Sigmoid colon (tissue), 3 donors: ENCODE data around the gene BRPF1.

Source experiments
- CTCF ChIP-seq, 4 experiments: fragments of 450-650 bp in 3 of 4; fragments of 200-600 bp in 1 of 4; IDR thresholded peaks; one replicate each; pipeline ENCODE4 v1.5.1; 2016 to 2019; ENCODE audit warnings: antibody characterized with exemption in 4 of 4, mild to moderate bottlenecking in 3 of 4, moderate library complexity in 2 of 4
- POLR2A ChIP-seq, 2 donors: fragments of 450-650 bp; IDR thresholded peaks; one replicate each; pipeline ENCODE4 v1.6.1; 2016; ENCODE audit warnings: antibody characterized with exemption in 2 of 2, mild to moderate bottlenecking in 2 of 2, moderate library complexity in 2 of 2

- no peak for TF ChIP-seq POLR2A (IDR thresholded peaks at IDR 0.05)
- no peak for TF ChIP-seq CTCF (IDR thresholded peaks at IDR 0.05)
These were observed 14.8 kb downstream of the BRPF1 start for GRCh38 chr3:9746330-9746729.
